B cell (primary cell): Measurements from ENCODE around the gene ASB18.

Experiments used
- CTCF ChIP-seq: fragments of 200-600 bp; IDR thresholded peaks from one replicate; pipeline ENCODE4 v1.8.0; 2022; ENCODE audit warnings: antibody characterized with exemption, mild to moderate bottlenecking
- EZH2 ChIP-seq: IDR thresholded peaks from 2 replicates; pipeline ENCODE4 v1.6.1; 2012; ENCODE audit warnings: borderline replicate concordance, low read depth, mild to moderate bottlenecking, moderate library complexity, low read length; ENCODE audit not compliant: insufficient read depth, poor library complexity, severe bottlenecking

- TF ChIP-seq CTCF (no peak), EZH2 (no peak)
Measured at GRCh38 chr2:236308855-236309668, 44.9 kb upstream of the ASB18 start.
